ENCODE data around the gene KIF5B.
"Not testable (repeated sequence)": the region's sequence is repeated elsewhere in the genome, so short reads cannot be mapped to it uniquely, and the experiment has no call there.

- TF ChIP-seq CTCF, POLR2A, EP300 (IDR thresholded peaks at IDR 0.05): not testable (repeated sequence)
Observed at GRCh38 chr10:31969847-31970246, 86.4 kb downstream of the KIF5B start.
